Subcutaneous adipose tissue (tissue), 4 donors: Measurements from ENCODE around the gene SURF6. TPM values are rescaled to one million over a fixed set of nuclear protein-coding genes. Genes with fewer than 3 reads are reported as not detected.

Experiments used
- total RNA-seq, 4 donors: library from RNA; depleted of rRNA; stranded (reverse); fragments of >200 nt; gene quantifications; one replicate each; pipeline ENCODE4 v1.1.0, GENCODE V29; 2016
- TF ChIP-seq, protein P1 (sequence below): fragments of 450-650 bp; IDR thresholded peaks from one replicate; pipeline ENCODE4 v1.5.1; 2016; ENCODE audit warnings: low read depth, mild to moderate bottlenecking, control low read depth, antibody characterized with exemption, moderate library complexity

Gene SURF6
- total RNA-seq, 4 donors from 2014 or later, result 7.6 to 27.5 (median 10.4) TPM

DNA sequence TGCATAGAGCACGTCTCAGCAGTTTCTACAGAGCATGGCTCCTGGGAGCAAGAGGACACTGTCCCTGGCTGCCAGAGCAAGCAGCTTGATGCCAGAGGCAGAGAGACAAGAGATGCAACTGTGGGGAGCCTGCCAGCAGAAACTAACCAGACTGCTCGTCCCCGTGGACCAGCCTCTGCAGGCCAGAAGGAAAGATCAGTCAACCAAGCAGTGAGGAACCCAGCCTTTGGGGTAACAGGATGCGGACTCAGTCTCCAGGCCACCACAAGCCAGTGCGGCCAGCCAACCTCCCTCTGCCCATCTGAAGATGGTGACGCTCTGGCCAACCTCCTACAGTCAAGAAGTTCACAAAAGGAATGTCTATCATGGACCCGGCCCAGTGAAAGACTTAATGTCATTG, 36.2 kb upstream of the SURF6 start:
- TF ChIP-seq, protein P1, sequence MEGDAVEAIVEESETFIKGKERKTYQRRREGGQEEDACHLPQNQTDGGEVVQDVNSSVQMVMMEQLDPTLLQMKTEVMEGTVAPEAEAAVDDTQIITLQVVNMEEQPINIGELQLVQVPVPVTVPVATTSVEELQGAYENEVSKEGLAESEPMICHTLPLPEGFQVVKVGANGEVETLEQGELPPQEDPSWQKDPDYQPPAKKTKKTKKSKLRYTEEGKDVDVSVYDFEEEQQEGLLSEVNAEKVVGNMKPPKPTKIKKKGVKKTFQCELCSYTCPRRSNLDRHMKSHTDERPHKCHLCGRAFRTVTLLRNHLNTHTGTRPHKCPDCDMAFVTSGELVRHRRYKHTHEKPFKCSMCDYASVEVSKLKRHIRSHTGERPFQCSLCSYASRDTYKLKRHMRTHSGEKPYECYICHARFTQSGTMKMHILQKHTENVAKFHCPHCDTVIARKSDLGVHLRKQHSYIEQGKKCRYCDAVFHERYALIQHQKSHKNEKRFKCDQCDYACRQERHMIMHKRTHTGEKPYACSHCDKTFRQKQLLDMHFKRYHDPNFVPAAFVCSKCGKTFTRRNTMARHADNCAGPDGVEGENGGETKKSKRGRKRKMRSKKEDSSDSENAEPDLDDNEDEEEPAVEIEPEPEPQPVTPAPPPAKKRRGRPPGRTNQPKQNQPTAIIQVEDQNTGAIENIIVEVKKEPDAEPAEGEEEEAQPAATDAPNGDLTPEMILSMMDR, result no peak

DNA sequence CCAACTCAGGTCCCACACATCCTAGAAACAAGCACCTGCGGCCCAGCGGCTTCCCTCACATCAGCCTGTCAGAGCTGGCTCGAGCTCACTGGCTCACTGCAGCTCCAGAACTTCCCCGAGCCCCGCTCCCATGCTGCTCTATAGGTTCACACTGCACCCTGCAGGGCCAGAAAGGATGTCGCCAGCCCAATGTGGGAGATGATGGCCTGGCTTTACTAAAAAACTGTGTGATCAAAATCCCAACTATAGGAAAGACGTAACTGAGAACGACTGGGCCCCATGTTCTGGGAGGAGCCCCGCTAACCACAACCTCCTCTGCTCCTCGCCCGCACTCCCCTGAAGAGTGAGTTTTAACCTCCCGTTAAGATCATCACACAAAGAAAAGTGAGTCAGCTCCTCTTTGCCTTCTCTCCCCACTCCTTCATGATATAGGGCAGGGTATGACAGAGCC, 35.3 kb upstream of the SURF6 start:
- TF ChIP-seq, protein P1, result no peak

DNA sequence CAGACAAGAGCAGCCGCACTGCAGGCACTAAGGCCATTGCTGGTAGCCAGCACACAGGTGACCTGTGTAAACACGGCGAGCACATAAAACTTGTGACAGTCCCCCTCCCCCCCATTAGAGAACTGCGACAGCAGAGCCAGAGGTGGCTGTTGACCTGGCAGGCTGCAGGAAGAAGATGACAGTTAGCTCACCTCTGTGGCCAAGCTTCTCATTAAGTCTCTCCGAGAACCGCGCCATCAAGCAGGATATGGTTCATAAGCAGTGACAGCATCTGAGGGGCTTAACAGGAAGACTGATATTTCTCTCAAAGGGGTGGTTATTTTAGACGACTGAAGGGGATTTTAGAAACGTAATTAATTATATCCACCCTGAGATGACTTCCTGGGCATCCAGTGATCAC, 34.7 kb upstream of the SURF6 start:
- TF ChIP-seq, protein P1, result no peak

DNA sequence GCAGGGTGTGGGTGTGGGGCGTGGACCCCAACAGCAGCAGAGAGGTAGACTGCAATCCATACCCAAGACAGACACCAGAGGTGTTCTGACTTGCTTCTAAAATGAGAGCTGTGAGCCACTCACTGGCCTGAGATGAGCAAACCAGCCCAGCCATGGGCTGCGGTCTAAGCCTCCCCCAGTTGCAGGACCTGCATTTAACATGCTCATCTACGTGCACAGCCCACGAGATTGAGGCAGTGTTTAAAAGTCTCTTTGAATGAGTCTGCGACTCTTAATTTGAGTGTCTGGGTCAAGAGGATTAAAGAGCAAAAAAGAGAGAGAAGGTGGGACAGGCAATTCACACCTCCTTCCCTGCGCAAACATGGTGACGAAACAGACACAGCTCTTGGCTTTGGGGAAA, 33.9 kb upstream of the SURF6 start:
- TF ChIP-seq, protein P1, result no peak

DNA sequence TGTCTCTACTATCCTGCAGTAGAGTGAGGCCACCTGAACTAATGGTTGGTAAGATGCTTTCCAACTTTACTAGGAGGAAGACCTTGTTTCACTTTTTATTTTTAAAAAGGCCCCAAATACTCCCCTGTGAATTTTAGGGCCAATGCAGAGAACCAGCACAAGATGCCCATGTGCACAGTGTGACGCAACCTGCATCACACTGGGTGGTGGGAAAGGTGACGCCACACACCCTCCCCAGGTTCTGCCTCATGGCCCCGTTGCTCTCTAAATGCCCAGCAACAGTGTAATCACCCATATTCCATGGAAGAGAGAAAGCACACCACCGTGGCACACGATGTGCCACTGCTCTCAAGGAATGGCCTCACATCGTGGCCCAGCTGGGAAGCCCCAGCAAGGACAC, 33.4 kb upstream of the SURF6 start:
- TF ChIP-seq, protein P1, result no peak

DNA sequence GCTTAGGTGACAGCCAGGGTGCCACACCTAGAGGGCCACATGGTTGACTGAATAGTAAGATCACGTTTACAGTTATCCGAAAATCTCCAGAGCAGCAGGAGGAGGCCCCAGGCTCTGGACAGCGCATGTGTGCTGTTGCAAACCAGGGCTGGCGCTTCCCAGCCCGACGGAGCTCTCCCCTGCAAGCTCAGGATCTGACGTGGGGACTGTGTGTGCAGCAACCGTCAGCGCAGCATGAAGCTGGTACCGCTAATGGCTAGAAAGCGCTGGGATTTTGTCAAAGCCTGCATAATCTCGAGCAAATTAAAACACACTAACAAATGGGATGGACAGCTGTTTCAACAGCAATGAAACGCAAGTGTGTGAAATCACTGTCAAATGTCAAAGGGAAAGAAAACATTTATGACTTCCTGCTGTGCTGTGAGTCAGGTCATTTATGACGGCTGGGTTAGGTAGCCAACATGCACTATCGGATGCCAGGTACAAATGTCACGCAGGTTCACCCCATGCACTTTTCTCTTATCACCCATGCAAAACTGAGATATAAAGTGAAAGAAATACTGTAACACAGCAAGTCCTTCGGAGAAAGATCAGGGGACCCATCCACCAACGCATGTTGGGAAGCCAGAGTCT, 32.4 kb upstream of the SURF6 start:
- TF ChIP-seq, protein P1, result no peak

DNA sequence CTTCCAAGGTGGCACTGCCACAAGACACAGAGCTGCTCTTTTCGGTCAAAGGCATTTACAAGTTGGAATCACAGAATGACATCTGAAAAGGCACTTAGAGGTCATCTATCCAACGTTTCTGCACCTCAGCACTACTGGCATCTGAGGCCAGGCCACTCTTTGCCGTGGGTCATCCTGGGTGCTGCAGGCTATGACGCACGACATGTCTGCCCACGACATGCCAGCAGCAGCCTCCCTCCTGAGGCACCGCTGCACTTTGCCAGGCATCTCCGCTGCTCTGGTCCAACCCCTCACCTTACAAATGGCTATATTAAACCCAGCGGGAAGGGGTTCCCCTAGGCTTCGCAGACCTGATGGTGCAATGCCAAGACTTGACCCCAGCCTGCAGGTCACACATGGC, 31.8 kb upstream of the SURF6 start:
- TF ChIP-seq, protein P1, result no peak
